Mononuclear cell (primary cell): ENCODE data around the gene ALPL. TPM values are rescaled to one million over a fixed set of nuclear protein-coding genes. Genes with fewer than 3 reads are reported as not detected.

Experiments
- H3K27me3 ChIP-seq: 2 replicates; pipeline ENCODE4 v1.6.0; 2011; ENCODE audit warnings: low read length, control low read depth; ENCODE audit not compliant: insufficient read depth
- H3K4me1 ChIP-seq: 2 replicates; pipeline ENCODE4 v1.5.1; 2011; ENCODE audit warnings: mild to moderate bottlenecking, low read length, control low read depth; ENCODE audit not compliant: insufficient read depth
- H3K4me3 ChIP-seq: 2 replicates; pipeline ENCODE4 v1.5.1; 2011; ENCODE audit warnings: mild to moderate bottlenecking, low read length, moderate library complexity
- H3K9me3 ChIP-seq: 2 replicates; pipeline ENCODE4 v1.5.1; 2011; ENCODE audit warnings: low read depth, mild to moderate bottlenecking, control low read depth, low read length
- total RNA-seq: library from RNA; depleted of rRNA; stranded (reverse); fragments of >200 nt; gene quantifications from one replicate; pipeline ENCODE4 v1.2.3, GENCODE V29; 2012

ALPL gene
- total RNA-seq, 1 donor: 0.21 TPM

GRCh38 chr1:21570885-21571284 lies 61.7 kb downstream of the ALPL start:
- H3K9me3 ChIP-seq: no peaks in the 10 kb centered on the region
- H3K4me3 ChIP-seq: no peak overlapping the region
- H3K4me1 ChIP-seq: no peaks in the 10 kb centered on the region
- no peaks in the 10 kb centered on the region for H3K27me3 ChIP-seq

- H3K9me3 ChIP-seq: no peaks in the 10 kb centered on the region
- H3K27me3 ChIP-seq: no peaks in the 10 kb centered on the region
- H3K4me1 ChIP-seq: no peaks in the 10 kb centered on the region
- no peak overlapping the region for H3K4me3 ChIP-seq
Measured at GRCh38 chr1:21572221-21572620, 63.0 kb downstream of the ALPL start.

GRCh38 chr1:21572735-21573277 lies 63.6 kb downstream of the ALPL start:
- Histone ChIP-seq H3K4me3 (no peak overlapping the region), H3K27me3 (no peaks in the 10 kb centered on the region), H3K4me1 (no peaks in the 10 kb centered on the region), H3K9me3 (no peaks in the 10 kb centered on the region)

GRCh38 chr1:21573475-21573874 lies 64.3 kb downstream of the ALPL start:
- no peaks in the 10 kb centered on the region for H3K4me1 ChIP-seq
- no peaks in the 10 kb centered on the region for H3K27me3 ChIP-seq
- H3K9me3 ChIP-seq: no peaks in the 10 kb centered on the region
- H3K4me3 ChIP-seq: no peak overlapping the region

GRCh38 chr1:21573971-21574465 lies 64.8 kb downstream of the ALPL start:
- H3K4me3 ChIP-seq: no peak overlapping the region
- no peaks in the 10 kb centered on the region for H3K4me1 ChIP-seq
- no peaks in the 10 kb centered on the region for H3K9me3 ChIP-seq
- H3K27me3 ChIP-seq: no peaks in the 10 kb centered on the region

- no peaks in the 10 kb centered on the region for H3K27me3 ChIP-seq
Measured at GRCh38 chr1:21574466-21575151, 65.4 kb downstream of the ALPL start.

GRCh38 chr1:21575351-21575942 lies 66.2 kb downstream of the ALPL start:
- Histone ChIP-seq H3K27me3 (no peaks in the 10 kb centered on the region), H3K4me1 (no peaks in the 10 kb centered on the region), H3K9me3 (no peaks in the 10 kb centered on the region), H3K4me3 (no peak overlapping the region)

More at GRCh38 chr1:21574466-21575151, 65.4 kb downstream of the ALPL start:
- no peak overlapping the region for H3K4me3 ChIP-seq
- H3K9me3 ChIP-seq: no peaks in the 10 kb centered on the region
- H3K4me1 ChIP-seq: no peaks in the 10 kb centered on the region

GRCh38 chr1:21576031-21576797 lies 67.0 kb downstream of the ALPL start:
- Histone ChIP-seq H3K4me1 (no peaks in the 10 kb centered on the region), H3K27me3 (no peaks in the 10 kb centered on the region), H3K4me3 (no peak overlapping the region), H3K9me3 (no peaks in the 10 kb centered on the region)

GRCh38 chr1:21576798-21577187 lies 67.6 kb downstream of the ALPL start:
- H3K4me3 ChIP-seq: no peak overlapping the region
- no peaks in the 10 kb centered on the region for H3K27me3 ChIP-seq
- no peaks in the 10 kb centered on the region for H3K4me1 ChIP-seq
- no peaks in the 10 kb centered on the region for H3K9me3 ChIP-seq

- Histone ChIP-seq H3K27me3 (no peaks in the 10 kb centered on the region), H3K4me1 (no peaks in the 10 kb centered on the region), H3K9me3 (no peaks in the 10 kb centered on the region), H3K4me3 (no peak overlapping the region)
Measured at GRCh38 chr1:21577324-21577723, 68.1 kb downstream of the ALPL start.

GRCh38 chr1:21577933-21578332 lies 68.7 kb downstream of the ALPL start:
- H3K4me3 ChIP-seq: no peak overlapping the region
- H3K27me3 ChIP-seq: no peaks in the 10 kb centered on the region
- H3K4me1 ChIP-seq: peaks cover 2% of the 10 kb centered on the region
- H3K9me3 ChIP-seq: no peaks in the 10 kb centered on the region

- Histone ChIP-seq H3K9me3 (no peaks in the 10 kb centered on the region), H3K4me1 (peaks cover 9% of the 10 kb centered on the region), H3K27me3 (no peaks in the 10 kb centered on the region), H3K4me3 (no peak overlapping the region)
Measured at GRCh38 chr1:21579791-21580190, 70.6 kb downstream of the ALPL start.

- Histone ChIP-seq H3K9me3 (no peaks in the 10 kb centered on the region), H3K4me3 (no peak overlapping the region), H3K27me3 (no peaks in the 10 kb centered on the region), H3K4me1 (peaks cover 9% of the 10 kb centered on the region)
Measured at GRCh38 chr1:21584096-21584495, 74.9 kb downstream of the ALPL start.

- H3K4me3 ChIP-seq: no peak overlapping the region
- no peaks in the 10 kb centered on the region for H3K9me3 ChIP-seq
- H3K27me3 ChIP-seq: no peaks in the 10 kb centered on the region
- H3K4me1 ChIP-seq: peaks cover 11% of the 10 kb centered on the region
Measured at GRCh38 chr1:21585037-21585436, 75.8 kb downstream of the ALPL start.

GRCh38 chr1:21586222-21586621 lies 77.0 kb downstream of the ALPL start:
- Histone ChIP-seq H3K9me3 (no peaks in the 10 kb centered on the region), H3K4me1 (peaks cover 16% of the 10 kb centered on the region), H3K27me3 (no peaks in the 10 kb centered on the region), H3K4me3 (no peak overlapping the region)
